GM18502 (cell line): ENCODE measurements around the gene FOSL1.
"Not testable (repeated sequence)": the region's sequence is repeated elsewhere in the genome, so short reads cannot be mapped to it uniquely, and the experiment has no call there.

ENCODE experiments used
- ATAC-seq: cut with Tn5 transposase; IDR thresholded peaks from one replicate; pipeline ENCODE4 v1.9.1; 2021; ENCODE audit warnings: mild to moderate bottlenecking; ENCODE audit not compliant: unreplicated experiment, poor library complexity

FOSL1 gene

GRCh38 chr11:65897020-65897471 is 3.1 kb downstream of the FOSL1 start:
- no peak for ATAC-seq

DNA sequence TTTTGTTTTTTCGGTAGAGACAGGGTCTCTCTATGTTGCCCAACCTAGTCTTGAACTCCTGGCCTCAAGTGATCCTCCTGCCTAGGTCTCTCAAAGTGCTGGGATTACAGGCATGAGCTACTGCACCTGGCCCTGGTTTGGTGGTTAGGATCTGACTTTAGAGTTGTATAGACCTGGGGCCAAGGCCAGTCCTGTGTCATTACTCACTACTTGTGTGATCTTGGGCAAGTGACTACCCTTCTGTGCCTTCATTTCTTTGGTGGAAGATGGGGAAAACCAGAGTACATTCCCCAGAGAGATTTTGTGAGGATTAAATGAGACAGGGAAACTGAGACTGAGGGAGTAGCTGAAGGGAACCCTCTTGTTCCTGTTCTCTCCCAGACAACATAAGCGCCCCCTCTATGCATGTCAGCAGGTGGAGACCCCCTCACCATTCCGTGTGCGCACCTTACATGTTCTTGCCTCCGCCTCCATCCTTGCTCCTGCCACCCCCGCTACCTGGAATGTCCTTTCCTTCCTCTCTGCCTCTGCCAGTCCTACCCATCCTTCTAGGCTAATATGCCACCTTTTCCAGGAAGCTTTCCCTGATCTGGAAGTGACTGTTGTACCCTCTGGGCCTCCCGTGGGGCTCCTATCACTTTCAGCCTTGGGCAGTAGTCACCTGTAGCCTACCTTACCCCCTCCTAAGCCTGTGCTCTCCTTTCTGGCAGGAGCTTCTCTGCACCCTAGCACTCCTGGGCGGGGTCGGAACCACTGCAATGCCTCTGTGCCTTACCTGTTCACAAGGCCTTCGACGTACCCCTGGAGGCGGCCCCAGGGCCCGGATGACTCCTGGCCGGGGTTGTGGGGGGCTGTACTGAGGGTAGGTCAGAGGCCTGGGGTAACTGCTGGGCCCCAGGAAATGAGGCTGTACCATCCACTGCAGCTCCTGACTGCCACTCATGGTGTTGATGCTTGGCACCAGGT is 3.9 kb downstream of the FOSL1 start:
- ATAC-seq, result no peak

- no peak for ATAC-seq
Observed at GRCh38 chr11:65895482-65895981, 4.7 kb downstream of the FOSL1 start.

DNA sequence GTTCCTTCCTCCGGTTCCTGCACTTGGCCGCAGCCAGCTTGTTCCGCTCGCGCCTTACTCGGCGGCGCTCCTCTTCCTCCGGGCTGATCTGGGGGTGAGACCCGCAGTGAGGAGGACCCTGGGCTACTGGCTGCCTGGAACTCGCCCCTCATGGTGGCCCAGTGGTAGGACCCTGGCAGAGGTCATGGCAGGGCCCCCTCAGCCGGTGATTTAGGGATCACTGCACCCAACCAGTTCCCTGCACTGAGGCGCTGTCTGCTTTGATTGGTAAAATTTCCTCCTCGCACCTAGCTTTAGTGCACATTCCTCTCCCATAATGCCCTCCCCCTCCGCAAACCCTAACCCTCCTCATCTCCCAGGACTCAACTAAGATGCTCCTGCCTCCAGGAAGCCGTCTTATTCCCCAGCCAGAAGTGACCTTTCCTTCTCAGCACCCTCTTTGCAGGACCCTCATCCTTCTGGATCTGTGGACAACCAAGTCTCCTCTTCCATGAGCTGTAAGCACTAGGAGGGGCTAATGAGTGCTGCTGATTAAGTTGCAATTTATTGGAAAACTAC is 6.1 kb downstream of the FOSL1 start:
- ATAC-seq, result no peak

DNA sequence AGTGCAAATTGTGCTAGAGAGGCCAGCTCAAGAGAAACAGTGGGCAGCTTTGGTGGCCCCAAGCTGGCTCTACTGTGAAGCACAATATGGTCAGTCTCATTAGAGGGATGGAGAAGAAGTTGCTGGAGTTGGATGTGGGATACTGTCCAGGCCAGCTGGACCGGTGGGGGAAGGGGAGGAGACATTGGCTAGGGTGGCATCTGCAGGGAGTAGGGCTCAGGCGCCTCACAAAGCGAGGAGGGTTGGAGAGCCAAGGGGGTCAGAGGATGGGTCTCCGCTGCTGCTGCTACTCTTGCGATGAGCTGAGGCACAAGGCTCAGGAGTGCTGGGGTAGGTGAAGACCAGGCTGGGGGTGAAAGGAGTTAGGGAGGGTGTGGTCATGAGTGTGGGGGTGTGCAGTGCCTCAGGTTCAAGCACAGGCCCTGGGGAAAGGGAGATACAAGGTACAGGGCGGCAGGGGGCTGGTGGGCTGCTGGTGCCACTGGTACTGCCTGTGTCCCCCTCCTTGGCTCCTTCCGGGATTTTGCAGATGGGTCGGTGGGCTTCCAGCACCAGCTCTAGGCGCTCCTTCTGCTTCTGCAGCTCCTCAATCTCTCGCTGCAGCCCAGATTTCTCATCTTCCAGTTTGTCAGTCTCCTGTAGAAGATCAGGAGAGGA is 7.4 kb downstream of the FOSL1 start:
- no peak for ATAC-seq

GRCh38 chr11:65892137-65892540 is 8.0 kb downstream of the FOSL1 start:
- ATAC-seq, result not testable (repeated sequence)

GRCh38 chr11:65891219-65892136 is 8.7 kb downstream of the FOSL1 start:
- no peak for ATAC-seq

DNA sequence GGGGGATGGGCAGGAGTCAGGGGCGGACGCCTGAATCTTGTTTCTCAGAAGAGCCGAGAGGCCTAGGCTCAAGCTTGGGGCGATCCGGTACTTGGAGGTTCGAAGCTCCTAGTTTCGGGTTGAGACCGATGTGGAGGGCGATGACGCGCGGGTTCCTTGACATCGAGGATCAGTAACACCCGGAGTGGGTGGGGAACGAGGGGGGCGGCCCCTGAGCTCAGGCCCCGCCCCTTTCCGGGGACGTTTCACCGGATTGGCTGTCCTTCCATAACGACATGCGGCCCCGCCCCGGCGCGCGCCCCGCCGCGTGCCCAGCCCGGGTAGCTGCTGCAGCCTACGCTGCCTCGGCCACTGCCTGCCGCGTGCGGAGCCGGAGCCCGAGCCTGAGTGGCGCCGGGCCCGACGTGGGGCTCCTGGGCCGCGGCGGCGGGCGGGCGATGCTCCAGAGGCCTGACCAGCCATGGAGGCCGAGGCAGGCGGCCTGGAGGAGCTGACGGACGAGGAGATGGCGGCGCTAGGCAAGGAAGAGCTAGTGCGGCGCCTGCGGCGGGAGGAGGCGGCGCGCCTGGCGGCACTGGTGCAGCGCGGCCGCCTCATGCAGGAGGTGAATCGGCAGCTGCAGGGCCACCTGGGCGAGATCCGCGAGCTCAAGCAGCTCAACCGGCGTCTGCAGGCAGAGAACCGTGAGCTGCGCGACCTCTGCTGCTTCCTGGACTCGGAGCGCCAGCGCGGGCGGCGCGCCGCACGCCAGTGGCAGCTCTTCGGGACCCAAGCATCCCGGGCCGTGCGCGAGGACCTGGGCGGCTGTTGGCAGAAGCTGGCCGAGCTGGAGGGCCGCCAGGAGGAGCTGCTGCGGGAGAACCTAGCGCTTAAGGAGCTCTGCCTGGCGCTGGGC is 9.6 kb downstream of the FOSL1 start, which contains the start of gene CCDC85B:
Gene CCDC85B, plus strand, starts transcription at position 350 of the 895 bp plus-strand sequence. Its CDS starts 111 bp downstream, at position 461.
- peak; percentile 56 for ATAC-seq

- peak; percentile 41 for ATAC-seq
Observed at GRCh38 chr11:65888163-65888814, 11.9 kb downstream of the FOSL1 start, which contains the start of gene FIBP. Gene FIBP (minus strand): TSS chr11:65888471. CDS start chr11:65888418, 53 bp downstream.

DNA sequence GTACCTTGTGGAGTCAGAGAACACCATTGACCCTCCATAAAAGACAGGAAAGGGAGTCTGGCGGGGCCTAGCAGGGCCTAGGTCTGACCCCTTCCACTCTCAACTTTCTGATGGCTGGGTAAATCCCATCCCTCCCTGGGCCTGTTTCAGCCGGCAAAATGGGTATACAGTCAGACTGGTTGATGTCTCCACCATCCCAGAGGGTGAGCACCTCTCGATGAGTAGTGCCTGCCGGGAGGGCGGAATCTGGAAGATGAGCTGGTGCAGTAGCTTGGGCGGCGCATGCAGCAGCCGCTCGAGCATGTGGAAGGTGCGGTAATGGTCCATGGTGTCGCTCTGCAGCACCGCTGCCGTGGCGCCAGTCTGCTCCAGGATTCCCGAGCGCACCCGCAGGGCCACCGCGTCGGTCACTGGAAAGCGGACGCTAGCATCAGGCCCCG is 12.4 kb downstream of the FOSL1 start:
- ATAC-seq, result peak; percentile 5

DNA sequence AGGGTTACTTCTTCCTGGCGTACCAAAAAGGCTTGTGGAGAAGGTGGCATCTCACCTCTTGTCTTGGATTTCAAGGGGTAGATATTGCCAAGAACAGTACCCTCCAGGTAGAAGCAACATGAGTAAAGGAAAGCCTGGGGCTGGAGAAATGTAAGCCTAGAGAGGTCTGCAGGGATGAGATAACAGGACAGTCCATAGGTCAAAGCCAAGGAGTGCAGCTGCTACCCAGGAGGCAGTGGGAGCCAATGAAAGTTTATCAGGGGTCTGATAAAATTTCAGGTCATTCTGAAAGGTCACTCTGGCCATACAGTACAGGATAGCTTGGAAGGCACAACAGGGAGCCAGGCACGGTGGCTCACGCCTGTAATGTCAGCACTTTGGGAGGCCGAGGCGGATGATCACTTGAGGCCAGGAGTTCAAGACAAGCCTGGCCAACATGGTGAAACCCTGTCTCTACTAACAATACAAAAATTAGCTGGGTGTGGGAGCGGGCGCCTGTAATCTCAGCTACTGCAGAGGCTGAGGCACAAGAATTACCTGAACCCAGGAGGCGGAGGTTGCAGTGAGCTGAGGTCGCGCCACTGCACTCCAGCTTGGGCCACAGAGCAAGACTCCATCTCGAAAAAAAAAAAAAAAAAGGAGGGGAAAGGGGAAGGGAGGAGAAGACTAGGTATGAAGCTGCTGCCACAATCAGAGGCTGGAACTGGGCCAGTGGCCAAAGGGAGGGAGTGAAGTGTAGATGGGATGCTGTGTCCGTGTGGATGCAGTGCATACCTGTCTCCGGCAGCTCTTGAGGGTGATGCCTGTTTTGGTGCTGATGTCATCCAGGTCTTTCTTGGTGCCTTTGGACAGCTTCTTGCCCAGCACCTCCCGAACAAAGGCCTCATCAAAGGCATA is 13.1 kb downstream of the FOSL1 start:
- no peak for ATAC-seq

- no peak for ATAC-seq
Observed at GRCh38 chr11:65885808-65886536, 14.2 kb downstream of the FOSL1 start.

GRCh38 chr11:65885231-65885630 is 15.0 kb downstream of the FOSL1 start:
- no peak for ATAC-seq

GRCh38 chr11:65884716-65885092 is 15.5 kb downstream of the FOSL1 start:
- no peak for ATAC-seq

- ATAC-seq, result no peak
Observed at GRCh38 chr11:65883786-65884715, 16.1 kb downstream of the FOSL1 start.
